Measurements from ENCODE around the gene CSH1.
"Not testable (repeated sequence)": the region's sequence is repeated elsewhere in the genome, so short reads cannot be mapped to it uniquely, and the experiment has no call there.

The CSH1 gene

GRCh38 chr17:63896524-63897354, at the start of gene CSH1:
TSS of gene CSH1 (minus strand) at chr17:63896574. CDS start at chr17:63896511, 63 bp downstream.
- not testable (repeated sequence) for DNase-seq

- DNase-seq: no peak
Observed at GRCh38 chr17:63945784-63946439, 49.5 kb upstream of the CSH1 start.

GRCh38 chr17:63944736-63945499, 48.5 kb upstream of the CSH1 start:
- no peak for DNase-seq

- no peak for DNase-seq
Observed at GRCh38 chr17:63943745-63944144, 47.4 kb upstream of the CSH1 start.

DNA sequence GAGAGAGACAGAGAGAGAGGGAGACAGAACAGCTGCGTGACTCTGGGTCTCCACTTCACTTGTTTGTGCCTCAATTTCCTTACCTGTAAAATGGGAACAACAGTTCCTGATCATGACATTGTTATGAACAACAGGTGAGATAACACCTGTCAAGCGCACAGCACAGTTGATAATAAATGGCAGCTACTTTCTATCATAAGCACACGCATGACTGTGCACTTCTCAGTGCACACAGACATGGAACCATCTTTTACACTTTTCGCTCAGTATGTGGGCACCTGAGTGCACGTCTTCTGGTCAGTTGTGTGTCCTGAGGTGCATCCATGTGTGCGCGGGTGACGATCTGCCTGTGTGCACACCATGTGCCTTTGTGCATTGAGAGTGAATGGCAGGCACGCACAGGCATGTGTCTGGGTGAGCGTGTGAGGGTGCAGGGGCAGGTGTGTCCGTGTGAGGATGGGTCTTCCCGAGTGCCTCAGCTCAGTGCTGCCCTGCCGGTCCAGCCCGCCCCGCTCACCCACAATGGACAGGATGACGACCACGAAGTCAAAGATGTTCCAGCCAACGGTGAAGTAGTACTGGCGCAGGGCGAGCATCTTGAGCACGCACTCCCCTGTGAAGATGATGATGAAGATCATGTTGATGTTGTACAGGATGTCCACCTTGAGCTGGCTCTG, 46.1 kb upstream of the CSH1 start:
- DNase-seq: no peak

GRCh38 chr17:63941751-63942150, 45.4 kb upstream of the CSH1 start:
- DNase-seq: no peak

GRCh38 chr17:63941162-63941561, 44.8 kb upstream of the CSH1 start:
- no peak for DNase-seq

DNA sequence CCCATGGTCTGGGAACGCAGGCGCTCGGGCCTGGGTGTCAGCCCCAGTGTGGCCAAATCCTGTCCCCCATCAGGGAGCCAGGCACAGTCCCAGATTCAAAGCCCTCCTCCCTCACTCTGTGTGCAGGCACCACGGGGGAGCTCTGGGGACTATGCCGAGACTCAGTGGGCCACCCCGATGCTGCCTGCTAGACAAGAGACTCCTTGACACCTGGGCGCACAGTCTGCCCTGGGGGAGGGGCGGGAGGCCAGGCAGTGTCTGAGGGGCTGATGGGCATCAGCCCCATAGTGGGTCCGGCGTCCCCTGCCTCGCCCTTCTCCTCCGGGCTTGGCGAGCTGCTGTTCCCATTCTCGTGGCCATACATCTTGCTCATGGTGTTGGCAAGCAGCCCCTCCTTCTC, 44.2 kb upstream of the CSH1 start:
- DNase-seq: no peak

DNA sequence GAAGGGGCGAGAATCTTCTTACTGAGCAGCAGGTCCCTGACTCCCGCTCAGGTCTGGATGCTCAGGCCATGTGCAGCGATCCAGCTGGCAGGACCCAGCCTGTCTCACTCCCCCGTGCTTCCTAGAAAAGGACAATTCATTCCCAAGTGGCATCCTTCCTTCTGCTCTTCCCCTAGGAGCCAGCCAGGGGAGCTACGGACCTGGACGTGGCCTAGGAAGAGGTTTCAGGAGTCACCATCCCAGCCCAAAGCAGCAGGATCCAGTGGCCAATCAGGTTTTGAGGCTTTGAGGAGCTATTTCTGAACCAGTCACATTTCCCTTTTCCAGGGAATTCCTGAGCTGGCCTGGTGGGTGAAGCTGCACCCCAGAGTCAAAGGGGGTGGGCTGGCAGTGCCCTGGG, 43.5 kb upstream of the CSH1 start:
- DNase-seq: no peak

DNA sequence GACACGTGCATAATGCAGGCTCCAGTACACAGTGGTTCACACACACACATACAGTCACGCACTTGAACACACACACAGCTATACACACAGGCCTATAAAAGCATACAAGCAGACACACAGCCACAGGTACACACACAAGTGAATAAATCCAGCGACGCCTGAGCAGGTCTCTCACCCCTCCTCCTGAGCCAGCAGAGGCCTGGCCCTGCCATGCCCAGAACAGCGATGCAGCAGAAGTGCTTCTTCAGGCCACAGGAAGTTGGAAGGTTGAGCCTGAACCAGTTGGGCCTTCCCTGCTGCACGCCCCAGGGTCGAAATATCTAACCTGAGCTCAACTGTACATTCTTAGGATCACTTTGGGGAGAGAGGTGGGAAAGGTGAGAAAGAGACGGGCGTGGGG, 43.0 kb upstream of the CSH1 start:
- no peak for DNase-seq

GRCh38 chr17:63937920-63938319, 41.5 kb upstream of the CSH1 start:
- DNase-seq: no peak

DNA sequence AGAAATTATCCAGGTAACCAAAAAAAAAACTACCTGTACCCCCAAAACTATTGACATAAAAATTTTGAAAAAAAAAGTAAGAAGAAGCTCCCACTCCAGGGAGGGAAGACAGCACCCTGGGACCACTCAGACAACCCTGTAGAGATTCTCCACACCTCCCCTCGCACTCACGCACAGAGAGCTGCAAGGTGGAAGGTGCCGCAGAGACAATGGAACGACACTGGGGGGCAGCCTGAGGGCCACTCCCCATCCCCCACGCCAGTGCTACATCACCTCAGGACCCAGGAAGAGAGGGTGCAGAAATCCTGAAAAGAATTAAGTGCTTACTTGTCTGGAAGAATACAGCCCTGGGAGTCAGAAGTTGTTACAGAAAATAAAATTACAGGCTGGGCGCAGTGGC, 40.9 kb upstream of the CSH1 start:
- DNase-seq: no peak

DNA sequence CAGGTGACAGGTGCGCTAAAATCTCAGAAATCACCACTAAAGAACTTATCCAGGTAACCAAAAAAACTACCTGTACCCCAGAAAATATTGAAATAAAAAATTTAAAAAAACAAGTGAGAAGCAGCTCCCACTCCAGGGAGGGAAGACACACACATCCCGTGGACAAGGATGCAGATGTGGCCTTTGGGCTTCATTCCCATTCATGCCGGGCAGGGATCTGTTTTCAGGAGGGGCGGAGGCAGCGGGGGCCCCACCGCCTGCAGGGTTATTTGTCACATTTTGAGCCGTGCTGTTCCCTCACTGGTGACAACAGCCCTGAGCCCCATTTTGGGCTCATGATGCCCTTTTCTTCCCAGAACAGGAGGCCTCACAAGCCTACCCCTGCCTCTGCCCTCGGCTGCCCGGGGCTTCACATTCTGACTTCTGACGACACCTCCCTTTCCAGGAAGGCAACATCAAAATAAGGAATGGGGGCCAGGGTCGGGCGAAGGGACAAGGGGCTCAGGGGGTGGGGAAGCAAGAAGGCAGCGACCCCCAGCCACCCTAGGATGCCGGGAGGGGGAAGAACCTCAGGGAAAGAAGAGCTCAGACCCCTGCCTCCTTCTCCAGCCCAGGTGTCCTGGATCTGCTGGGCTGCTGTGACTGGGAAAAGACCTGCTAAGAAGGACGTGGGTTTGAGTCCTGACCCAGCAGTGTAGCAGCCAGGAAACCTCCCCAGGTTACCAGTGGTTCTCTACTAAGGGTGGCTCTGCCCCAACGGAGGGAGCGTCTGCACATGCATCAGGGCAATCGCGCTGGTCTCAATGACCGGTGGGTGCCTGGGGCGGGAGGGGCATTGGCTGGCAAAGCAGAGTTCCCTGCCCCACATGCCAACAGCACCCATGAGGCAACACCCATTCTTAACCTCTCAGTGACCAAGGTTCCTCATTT, 38.1 kb upstream of the CSH1 start:
- DNase-seq: no peak

DNA sequence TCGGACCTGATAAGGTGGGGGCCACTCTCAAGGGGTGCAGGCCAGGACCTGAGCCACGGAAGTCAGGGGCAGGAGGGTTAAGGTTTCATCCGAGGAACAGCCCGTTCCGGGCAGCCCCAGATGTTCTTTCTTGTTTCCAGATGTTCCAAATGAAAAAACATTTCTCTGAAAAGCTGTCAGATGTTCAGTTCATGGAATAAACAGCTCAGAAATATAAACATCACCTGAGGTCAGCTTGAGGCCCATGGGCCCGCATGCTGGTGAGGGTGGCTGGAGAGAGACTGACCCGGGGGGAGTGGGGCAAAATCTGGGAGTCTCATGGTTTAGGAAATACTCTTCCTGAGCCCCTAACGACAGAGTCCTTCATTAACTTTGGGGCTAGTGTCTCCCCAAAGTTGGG, 37.2 kb upstream of the CSH1 start:
- no peak for DNase-seq

DNA sequence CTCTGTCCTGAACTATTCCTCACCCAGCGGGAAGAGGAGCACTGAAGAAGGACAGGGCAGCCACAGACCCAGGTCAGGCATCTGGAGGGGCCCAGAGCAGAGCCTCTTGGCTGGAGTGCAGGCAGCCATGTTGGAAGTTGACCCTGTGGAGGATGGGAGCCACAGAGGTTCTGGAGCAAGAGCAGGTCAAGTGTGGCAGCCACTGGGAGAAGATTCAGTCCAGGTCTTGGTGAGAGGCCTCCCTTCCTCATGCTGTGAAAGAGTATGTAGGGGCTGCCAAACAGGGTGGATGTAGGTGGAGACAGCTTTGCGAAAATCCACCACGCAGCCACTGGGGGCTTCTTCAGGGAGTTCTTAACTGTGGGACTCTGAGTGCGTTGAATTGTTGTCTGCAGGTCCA, 36.3 kb upstream of the CSH1 start:
- no peak for DNase-seq

DNA sequence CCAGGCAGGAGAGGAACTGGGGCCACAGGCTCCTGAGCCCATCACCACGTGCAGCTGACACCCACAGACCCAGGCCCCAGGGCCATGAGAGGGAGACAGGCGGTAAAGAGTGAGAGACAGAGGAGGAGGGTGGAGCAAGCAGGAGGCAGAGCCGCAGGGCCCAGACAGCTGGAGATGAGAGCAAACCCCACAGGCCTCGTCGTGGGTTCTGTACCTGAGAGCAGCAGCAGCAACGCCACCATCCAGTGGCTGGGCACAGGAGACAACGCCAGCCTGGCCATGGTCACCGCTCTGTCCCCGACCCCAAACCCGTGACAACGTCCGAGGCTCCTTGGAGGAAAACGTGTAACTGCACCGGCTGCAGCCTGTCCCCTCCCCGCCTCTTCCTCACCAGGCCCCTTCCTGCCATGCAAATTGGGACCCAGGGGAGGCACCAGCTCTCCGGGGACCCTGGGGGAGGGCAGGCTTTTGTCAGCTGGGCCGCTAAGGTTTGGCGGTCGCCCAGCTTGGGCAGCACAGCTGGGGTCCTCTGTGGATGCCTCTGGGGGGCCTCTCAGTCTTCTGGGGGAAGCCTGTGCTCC, 35.7 kb upstream of the CSH1 start, which contains the start of gene CD79B:
CD79B (minus strand) TSS at position 351 of the 581 bp plus-strand sequence; CDS start at position 281, 70 bp downstream.
- DNase-seq: no peak

DNA sequence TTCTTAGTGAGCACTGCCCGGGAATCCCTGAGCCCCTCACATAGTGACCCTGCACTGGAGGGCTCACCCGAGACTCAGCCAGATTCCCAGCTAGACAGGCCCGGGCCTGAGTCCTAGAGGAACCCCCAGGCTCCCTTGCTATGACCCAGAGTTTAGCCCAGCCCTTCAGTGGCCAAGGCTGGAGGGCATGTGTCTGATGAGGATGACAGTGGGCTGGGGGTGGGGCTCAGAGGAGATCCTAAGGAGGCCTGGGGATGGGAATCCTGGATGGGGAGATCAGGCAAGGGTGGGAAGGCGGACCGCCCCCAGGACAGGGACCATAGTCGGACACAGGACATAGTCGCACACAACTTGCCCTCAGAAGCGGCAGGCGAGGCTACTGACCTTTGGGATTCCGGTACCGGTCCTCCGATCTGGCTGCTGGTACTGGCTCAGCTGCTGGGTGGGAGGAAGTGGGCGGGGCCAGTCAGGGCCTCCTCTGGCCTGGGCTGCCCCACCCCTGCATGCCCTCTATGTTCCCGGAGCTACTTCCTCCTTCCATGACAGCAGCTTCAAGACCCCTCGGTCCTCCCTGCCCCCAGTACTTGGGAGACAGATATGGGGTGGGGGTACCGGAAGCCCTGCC, 34.7 kb upstream of the CSH1 start:
- no peak for DNase-seq

DNA sequence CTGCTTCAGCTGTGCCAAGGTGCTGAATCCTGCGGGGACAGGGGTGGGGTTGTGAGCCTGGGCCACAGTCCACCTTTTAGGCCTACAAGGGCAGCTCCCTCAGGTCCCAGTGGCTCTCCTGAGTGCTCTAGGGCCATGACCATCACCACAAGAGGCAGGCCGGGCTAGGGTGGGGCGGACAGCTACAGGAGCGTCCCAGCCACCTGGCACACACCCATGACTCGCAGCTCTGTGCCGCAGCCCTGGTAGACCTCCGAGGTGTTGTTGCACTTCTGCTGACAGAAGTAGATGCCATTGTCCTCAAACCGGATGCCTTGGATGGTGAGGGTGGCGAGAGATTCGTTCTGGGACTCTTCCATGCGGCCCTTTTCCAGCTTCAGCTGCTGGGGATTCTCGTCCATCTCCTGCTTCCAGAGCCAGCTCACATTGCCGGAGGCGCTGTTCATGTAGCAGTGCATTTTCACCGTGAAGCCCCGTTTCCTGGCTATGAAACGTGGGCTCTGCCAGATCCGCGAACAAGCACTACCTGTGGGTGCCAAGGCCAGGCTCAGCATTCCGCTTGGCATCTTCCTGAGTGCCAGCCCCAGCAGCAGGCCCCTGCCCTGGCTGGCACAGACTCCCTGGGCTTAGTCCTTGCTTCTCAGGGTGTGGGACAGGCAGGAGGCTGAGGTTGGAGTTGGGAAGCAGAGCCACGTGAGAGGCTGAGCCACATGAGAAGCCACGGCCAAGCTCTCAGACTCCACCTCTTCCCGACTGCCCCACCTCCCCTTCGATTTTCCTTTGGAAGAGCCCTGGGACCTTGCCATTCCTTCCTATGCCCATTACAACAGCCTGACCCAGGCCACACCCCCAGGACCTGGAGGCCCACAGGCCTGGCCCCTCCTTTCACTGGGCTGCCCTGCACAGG, 33.7 kb upstream of the CSH1 start:
- no peak for DNase-seq

- DNase-seq: no peak
Observed at GRCh38 chr17:63928966-63929695, 32.8 kb upstream of the CSH1 start.
